Measurements from ENCODE around the gene SMG6.

SMG6 gene

DNA sequence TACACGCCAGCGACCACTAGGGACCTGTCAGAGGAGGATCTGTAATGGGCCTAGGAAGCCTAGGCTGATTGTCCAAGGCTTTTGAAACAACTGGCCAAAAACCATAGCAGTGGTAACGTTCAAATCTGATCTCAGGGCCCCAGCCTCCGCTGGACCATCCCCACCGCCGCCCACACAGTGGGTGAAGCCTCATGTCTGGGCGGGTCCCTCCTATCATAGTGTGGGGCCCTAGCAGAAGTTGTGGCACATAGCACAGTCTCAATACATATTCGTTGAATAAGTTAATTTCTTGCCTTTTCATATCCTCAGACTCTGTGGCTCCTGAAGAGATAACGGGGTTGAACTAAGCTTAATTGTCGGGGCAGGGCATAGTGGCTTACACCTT, 272.8 kb downstream of the SMG6 start:
- peak overlapping the region; percentile 90 to 93 for H3K4me3 Mint-ChIP-seq
- H3K27ac Mint-ChIP-seq = peak overlapping the region; percentile 85 to 90
- no peak for DNase-seq
- peaks cover 20 to 25% of the 10 kb centered on the region in 2 donors for H3K4me1 Mint-ChIP-seq (ENCODE audit: low read depth in 2 of 2)
- H3K36me3 Mint-ChIP-seq (ENCODE audit: insufficient read depth) = peaks cover 10% of the 10 kb centered on the region
- no peaks in the 10 kb centered on the region for H3K9me3 Mint-ChIP-seq
- H3K27me3 Mint-ChIP-seq = peaks cover 12 to 34% of the 10 kb centered on the region in 2 donors
- no peak for ATAC-seq (replicated peaks)

DNA sequence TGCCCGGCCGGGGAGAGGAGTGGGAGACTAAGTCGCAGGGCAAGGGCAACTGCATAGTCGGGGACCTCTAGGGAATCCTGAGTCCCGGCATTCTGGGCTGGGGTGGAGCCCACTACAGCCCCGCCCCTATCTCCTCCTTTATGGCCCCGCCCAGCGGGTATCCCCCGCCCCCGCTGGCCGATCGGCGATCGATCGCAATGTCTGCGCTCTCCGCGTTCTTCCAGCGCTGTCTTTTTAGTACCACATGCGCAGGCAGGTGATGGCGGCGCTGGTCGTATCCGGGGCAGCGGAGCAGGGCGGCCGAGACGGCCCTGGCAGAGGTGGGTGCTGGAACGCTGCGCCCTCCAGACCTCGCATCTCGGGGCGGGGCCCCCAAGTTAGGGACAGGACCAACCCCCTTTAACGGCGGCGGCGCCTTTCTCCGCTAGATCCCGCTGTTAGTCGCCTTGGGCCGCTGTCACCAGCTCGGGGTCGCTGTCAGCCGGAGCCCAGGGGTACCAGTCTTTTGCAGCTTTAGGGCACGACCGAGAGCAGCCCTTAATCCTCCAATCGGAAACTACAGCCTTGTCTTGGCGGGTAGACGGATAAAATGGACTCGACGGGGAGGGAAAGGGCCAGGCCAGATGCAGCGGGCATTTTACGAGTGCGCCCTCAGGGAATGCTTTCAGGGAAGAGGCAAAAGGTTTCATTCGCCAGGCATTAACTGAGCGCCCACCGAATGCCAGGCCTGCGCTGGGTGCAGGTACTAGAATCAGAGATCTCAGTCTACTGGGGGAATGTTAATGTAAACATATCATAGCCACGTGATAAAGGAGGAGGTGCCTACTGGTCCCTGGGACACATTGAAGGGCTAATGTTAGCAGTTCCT, 273.4 kb downstream of the SMG6 start, which contains the start of gene DPH1:
DPH1 (plus strand) TSS at position 243 of the 868 bp plus-strand sequence; CDS start at position 260, 17 bp downstream.
- Mint-ChIP-seq H3K36me3 (ENCODE audit: insufficient read depth) (peaks cover 10% of the 10 kb centered on the region), H3K4me1 (ENCODE audit: low read depth in 2 of 2) (peaks cover 21 to 26% of the 10 kb centered on the region in 2 donors), H3K9me3 (no peaks in the 10 kb centered on the region), H3K27me3 (peaks cover 14 to 39% of the 10 kb centered on the region in 2 donors), H3K27ac (peak within 1 kb of the TSS; percentile 85 to 90), H3K4me3 (peak within 1 kb of the TSS; percentile 90 to 93)
- ATAC-seq (replicated peaks) (peak; percentile 83), DNase-seq (peak; percentile 79 to 84 (median 80))

DNA sequence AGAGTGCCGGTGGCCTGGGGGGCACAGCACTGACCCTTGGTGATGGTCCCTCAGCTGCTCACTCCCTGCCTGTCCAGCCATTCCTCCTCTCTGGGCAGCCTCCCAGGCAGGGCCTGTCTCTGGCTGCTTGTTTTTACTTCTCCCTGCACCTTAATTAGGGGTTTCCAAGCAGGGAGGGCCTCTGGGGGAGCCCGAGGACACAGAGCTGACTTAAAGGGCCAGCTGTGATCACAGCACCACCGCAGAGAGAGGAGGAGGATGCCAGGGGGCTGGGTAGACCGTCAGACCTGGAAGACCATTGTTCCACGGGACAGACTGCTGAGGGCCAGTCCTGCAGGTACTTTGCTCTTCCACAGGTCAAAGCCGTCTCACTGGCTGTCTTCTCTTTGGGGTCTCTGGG, 274.8 kb downstream of the SMG6 start:
- Mint-ChIP-seq H3K4me1 (ENCODE audit: low read depth in 2 of 2) (peaks cover 21 to 26% of the 10 kb centered on the region in 2 donors), H3K4me3 (peak overlapping the region; percentile 40 to 55), H3K36me3 (ENCODE audit: insufficient read depth) (peaks cover 15% of the 10 kb centered on the region), H3K27me3 (peaks cover 14 to 39% of the 10 kb centered on the region in 2 donors), H3K27ac (no peak overlapping the region), H3K9me3 (no peaks in the 10 kb centered on the region)
- ATAC-seq (replicated peaks) (no peak), DNase-seq (no peak)

DNA sequence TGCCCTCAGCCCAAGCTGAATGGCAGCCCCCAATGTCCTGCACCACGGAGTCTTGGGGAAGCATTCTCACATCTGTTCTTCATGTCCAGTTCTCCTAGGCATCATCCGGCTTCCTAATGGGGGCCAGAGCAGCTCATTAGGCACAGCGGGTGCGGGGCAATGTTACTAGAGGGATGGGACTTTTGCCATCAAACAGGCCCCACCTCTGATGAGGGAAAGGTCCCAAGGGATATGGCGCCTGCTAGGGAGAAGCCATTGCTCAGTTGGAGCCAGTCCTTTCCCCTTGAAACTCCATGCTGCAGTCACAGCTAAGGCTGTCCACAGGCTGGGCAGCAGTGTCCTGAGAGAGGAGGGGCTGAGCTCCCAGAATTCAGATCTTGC, 275.4 kb downstream of the SMG6 start:
- no peaks in the 10 kb centered on the region for H3K9me3 Mint-ChIP-seq
- peaks cover 18% of the 10 kb centered on the region for H3K36me3 Mint-ChIP-seq (ENCODE audit: insufficient read depth)
- no peak for DNase-seq
- no peak overlapping the region for H3K27ac Mint-ChIP-seq
- H3K4me3 Mint-ChIP-seq = peak overlapping the region in 1 of 2 donors; percentile 40
- peaks cover 14 to 39% of the 10 kb centered on the region in 2 donors for H3K27me3 Mint-ChIP-seq
- H3K4me1 Mint-ChIP-seq (ENCODE audit: low read depth in 2 of 2) = peaks cover 21 to 28% of the 10 kb centered on the region in 2 donors
- ATAC-seq (replicated peaks) = no peak

DNA sequence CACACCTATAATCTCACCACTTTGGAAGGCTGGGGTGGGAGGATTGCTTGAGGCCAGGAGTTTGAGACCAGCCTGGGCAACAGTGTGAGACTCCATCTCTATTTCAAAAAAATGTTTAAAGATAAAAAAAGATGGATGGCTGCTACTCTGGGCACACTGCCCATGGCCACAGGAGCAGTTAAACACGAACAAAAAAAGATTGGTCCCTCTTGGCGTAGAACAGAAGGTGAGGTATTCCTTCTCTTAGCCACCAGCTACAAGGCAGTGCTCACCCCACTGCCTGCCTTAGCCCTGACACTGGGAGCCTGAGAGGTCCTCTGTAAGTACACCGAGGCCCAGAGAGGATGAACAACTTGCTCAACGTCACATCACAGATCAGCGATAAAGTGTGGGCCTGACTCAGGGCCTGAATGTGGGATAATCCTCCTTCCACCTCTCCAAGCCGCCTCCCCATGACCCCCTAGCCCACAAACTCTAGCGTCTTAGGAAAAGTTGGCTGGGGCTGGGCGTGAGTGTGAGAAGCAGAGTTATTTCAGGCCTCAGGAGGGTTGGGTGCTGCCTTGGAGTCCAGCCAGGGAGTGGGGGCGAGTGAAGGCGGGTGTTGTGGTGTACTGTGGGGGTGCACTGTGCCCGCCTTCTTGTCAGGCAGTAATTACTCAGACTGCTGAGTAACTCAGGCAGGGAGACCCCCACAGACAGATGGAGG, 275.9 kb downstream of the SMG6 start:
- no peaks in the 10 kb centered on the region for H3K9me3 Mint-ChIP-seq
- no peak overlapping the region for H3K4me3 Mint-ChIP-seq
- no peak overlapping the region for H3K27ac Mint-ChIP-seq
- peaks cover 15% of the 10 kb centered on the region for H3K36me3 Mint-ChIP-seq (ENCODE audit: insufficient read depth)
- peaks cover 14 to 39% of the 10 kb centered on the region in 2 donors for H3K27me3 Mint-ChIP-seq
- ATAC-seq (replicated peaks) = no peak
- no peak for DNase-seq
- H3K4me1 Mint-ChIP-seq (ENCODE audit: low read depth in 2 of 2) = peaks cover 21 to 29% of the 10 kb centered on the region in 2 donors

DNA sequence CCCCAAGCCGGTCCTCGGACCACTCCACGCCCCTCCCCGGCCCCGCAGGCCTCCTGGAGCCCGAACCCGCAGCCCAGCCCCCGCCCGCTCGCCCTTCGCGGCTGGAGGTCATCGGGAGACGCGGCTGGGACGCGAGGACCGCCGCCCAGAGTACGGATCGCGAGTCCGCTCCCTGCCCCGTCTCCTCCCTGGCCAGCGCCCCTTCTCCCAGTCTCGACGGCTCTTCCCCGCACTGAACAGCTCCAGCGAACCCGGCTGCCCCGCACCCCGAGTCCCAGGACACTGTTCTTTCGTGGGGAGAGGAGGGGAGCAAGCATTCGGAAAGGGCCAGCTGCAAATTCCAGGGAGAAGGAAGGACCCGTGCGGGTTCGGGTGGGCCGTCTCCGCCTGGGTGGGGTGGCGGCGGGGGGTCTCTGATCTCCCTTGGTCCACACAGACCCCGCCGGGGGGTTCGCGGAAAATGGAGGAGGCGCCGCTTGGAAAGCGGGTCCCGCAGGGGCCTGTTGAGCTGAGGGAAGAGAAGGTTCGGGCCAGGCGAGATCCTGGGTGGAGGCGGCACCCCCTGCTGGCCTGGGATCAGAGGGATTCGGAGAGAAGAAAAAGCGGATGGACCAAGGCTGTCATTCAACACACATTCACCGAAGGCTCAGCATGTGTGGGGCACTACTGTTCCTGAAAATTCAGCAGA, 277.8 kb downstream of the SMG6 start:
- no peak overlapping the region for H3K27ac Mint-ChIP-seq
- H3K4me1 Mint-ChIP-seq (ENCODE audit: low read depth in 2 of 2) = peaks cover 17 to 27% of the 10 kb centered on the region in 2 donors
- peaks cover 14 to 44% of the 10 kb centered on the region in 2 donors for H3K27me3 Mint-ChIP-seq
- no peaks in the 10 kb centered on the region for H3K9me3 Mint-ChIP-seq
- no peak for DNase-seq
- H3K36me3 Mint-ChIP-seq (ENCODE audit: insufficient read depth) = peaks cover 15% of the 10 kb centered on the region
- H3K4me3 Mint-ChIP-seq = peak overlapping the region; percentile 79 to 81
- ATAC-seq (replicated peaks) = no peak

DNA sequence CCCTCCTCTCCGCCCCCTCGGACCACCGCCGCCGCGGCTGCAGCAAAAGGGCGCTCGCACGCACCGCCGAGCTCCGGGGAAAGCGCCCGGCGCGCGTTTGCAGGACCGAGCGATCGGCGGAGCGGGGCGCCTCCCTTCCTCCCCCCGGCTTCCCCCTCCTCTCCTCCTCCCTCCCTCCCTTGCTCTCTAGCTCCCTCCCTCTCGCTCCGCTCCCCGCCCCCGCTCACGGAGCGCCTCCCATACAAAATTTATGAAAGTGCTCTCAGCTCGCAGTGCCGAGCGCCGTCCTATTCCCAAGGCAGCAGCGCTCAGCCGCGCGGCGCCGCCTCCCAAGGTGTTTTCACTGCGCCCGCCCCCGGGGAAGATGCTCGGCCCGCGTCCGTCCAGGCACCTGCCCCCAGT, 278.4 kb downstream of the SMG6 start, which contains the start of gene RTN4RL1:
RTN4RL1 (minus strand) TSS at position 115 of the 402 bp plus-strand sequence. CDS start 469 bp downstream, outside the sequence.
- Mint-ChIP-seq H3K36me3 (ENCODE audit: insufficient read depth) (peaks cover 15% of the 10 kb centered on the region), H3K4me1 (ENCODE audit: low read depth in 2 of 2) (peaks cover 12 to 21% of the 10 kb centered on the region in 2 donors), H3K27ac (peak within 1 kb of the TSS in 1 of 2 donors; percentile 23), H3K4me3 (peak within 1 kb of the TSS; percentile 79 to 81), H3K27me3 (peaks cover 14 to 46% of the 10 kb centered on the region in 2 donors), H3K9me3 (no peaks in the 10 kb centered on the region)
- ATAC-seq (replicated peaks) (peak; percentile 43), DNase-seq (peak; percentile 50 to 62 (median 56))

DNA sequence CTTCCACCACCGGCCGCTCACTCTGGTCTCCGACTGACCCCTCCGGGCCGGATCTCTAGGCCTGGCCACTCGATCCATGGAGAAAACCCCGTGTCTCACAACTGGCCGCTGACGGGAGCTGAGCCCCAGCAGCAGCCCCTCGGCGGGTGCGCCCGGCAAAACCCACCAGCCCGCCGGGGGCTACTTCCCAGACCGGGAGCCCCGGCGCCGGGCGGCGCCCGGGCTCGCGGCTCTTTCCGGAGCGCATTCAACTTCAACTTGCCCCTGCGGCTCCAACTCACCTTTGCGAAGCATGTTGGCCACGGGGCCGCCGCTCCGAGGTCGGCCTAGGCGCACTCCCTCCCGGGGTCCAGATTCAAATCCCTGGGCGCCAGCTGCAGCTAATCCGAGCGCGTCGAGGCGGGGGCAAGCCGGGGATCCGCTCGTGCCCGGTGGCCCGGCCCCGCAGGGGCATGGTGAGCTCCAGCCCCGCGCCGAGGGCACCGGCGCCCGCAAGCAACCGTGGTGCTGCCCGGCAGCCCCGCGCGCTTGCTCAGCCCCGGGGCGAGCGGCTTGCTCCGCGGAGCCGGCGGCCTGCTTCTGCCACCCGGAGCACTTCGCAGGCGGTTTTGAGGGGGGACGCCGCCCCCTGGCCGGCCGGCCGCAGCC, 278.9 kb downstream of the SMG6 start:
- DNase-seq (no peak), ATAC-seq (replicated peaks) (peak; percentile 4)
- no peaks in the 10 kb centered on the region for H3K9me3 Mint-ChIP-seq
- H3K27ac Mint-ChIP-seq = peak overlapping the region in 1 of 2 donors; percentile 23
- peaks cover 9 to 18% of the 10 kb centered on the region in 2 donors for H3K4me1 Mint-ChIP-seq (ENCODE audit: low read depth in 2 of 2)
- peak overlapping the region; percentile 79 to 81 for H3K4me3 Mint-ChIP-seq
- peaks cover 13% of the 10 kb centered on the region for H3K36me3 Mint-ChIP-seq (ENCODE audit: insufficient read depth)
- peaks cover 19 to 51% of the 10 kb centered on the region in 2 donors for H3K27me3 Mint-ChIP-seq

DNA sequence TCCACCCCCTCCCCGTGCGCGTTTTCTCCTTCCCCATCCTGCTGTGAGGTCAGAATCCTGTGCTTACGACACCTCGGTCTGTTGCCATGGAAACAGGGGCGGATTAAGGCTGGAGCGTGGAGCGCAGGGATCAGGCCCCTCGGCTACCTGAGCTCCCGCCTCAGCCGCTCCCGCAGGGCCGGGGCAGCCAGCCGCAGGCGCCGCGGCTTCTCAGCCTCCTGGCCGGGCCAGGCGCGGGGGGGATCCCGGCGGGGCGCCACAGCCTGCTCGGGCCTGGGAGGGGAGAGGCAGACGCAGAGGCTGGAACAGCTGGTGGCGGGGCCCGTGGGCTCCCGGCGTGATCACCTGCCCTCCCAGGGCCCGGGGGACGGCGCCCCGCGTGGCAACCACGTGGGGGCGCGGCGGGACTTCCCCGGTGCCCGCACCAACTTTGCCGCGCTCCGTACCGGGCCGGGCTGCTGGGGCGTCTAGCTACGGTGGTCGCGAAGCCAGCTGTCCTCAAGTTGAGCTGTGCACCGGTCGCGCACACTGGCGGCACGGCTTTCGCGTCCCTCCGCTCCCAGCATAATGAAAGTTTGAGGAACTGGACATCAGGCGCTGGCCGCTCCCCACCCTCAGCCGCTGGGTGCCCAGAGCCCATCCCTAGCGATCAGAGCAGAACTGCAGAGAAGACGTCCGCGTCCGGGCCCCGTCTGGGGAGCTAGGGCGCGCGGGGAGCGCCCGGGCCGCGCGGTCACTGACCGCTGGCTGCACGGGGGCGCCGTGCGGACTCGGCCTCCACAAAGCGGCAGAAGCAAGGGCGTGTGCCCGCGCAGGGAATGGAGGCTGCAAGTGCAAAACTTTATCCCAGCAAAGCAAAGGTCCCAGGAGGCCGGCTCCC, 279.7 kb downstream of the SMG6 start:
- Mint-ChIP-seq H3K4me1 (ENCODE audit: low read depth in 2 of 2) (peaks cover 9 to 15% of the 10 kb centered on the region in 2 donors), H3K9me3 (no peaks in the 10 kb centered on the region), H3K27me3 (peaks cover 27 to 56% of the 10 kb centered on the region in 2 donors), H3K4me3 (peak overlapping the region; percentile 65 to 79), H3K36me3 (ENCODE audit: insufficient read depth) (peaks cover 11% of the 10 kb centered on the region), H3K27ac (peak overlapping the region in 1 of 2 donors; percentile 23)
- peak; percentile 52 for ATAC-seq (replicated peaks)
- peak in 2 of 3 experiments; percentile 44 to 48 for DNase-seq

DNA sequence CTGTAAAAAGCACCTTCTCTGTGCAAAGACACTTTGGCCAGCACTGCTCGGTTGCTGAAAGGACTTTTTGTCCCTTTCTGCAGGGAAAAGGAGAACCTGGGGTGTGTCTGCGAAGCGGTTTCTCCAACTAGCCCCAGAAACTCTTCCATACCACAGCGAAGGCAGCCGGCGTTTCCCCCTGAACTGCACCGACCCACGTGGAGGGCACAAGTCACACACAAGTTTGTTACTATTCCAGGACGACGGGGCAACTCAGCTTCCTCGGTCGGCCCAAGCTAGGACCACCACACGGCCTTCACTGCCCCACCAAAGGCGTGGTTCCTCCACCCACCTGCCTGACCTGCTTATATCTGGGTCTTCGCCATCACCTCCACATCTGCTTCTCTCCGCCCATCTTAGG, 280.3 kb downstream of the SMG6 start:
- ATAC-seq (replicated peaks) = no peak
- H3K4me1 Mint-ChIP-seq (ENCODE audit: low read depth in 2 of 2) = peaks cover 7 to 14% of the 10 kb centered on the region in 2 donors
- H3K27ac Mint-ChIP-seq = no peak overlapping the region

DNA sequence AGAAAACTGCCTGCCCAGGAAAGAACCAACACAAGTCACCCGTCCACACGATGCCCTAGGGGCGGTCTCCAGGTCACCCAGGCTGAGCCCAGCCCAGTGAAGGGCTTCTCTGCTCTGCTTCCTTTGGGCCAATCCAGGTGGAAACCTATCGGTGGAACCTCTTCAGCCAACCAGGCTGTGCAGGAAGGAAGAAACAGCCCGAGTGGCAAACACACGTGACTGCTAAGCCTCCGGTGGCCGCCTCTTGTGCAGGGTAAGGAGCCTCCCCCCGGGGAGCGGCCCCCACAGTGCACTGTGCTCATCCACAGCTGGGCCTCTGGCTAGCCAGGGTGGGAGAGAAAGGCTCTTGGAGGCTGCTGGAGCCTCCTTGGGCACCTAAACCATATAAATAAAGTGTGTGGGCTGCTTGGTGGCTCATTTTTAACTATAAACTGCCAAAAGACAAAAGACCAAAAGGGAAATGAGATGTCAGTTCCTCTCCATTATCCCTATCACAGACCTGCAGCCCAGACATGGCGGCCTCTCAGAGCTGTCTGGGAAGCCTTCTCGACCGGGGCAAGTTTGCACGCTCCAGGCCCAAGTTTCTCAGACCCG, 280.8 kb downstream of the SMG6 start:
- Mint-ChIP-seq H3K36me3 (ENCODE audit: insufficient read depth) (peaks cover 11% of the 10 kb centered on the region), H3K9me3 (no peaks in the 10 kb centered on the region), H3K4me1 (ENCODE audit: low read depth in 2 of 2) (peaks cover 7 to 16% of the 10 kb centered on the region in 2 donors), H3K27me3 (peaks cover 34 to 56% of the 10 kb centered on the region in 2 donors), H3K4me3 (peak overlapping the region in 1 of 2 donors; percentile 66), H3K27ac (no peak overlapping the region)
- no peak for DNase-seq
- peak; percentile 16 for ATAC-seq (replicated peaks)

More for the DNA sequence above, 280.3 kb downstream of the SMG6 start:
- no peak for DNase-seq
- peak overlapping the region; percentile 58 to 66 for H3K4me3 Mint-ChIP-seq
- H3K36me3 Mint-ChIP-seq (ENCODE audit: insufficient read depth) = peaks cover 11% of the 10 kb centered on the region
- no peaks in the 10 kb centered on the region for H3K9me3 Mint-ChIP-seq
- H3K27me3 Mint-ChIP-seq = peaks cover 31 to 56% of the 10 kb centered on the region in 2 donors

All from effector memory CD8-positive, alpha-beta T cell (primary cell).